Skeletal muscle satellite cell (primary cell): ENCODE data around the gene MYH3.

ENCODE experiments used
- H3K27me3 ChIP-seq: 2 replicates; pipeline ENCODE4 v1.7.0; 2013; ENCODE audit warnings: low read length; ENCODE audit not compliant: control insufficient read depth, insufficient read depth
- H3K36me3 ChIP-seq: 2 replicates; pipeline ENCODE4 v1.7.0; 2013; ENCODE audit warnings: mild to moderate bottlenecking, control low read depth, low read length; ENCODE audit not compliant: insufficient read depth
- H3K4me1 ChIP-seq: 2 replicates; pipeline ENCODE4 v1.7.0; 2013; ENCODE audit warnings: low read length; ENCODE audit not compliant: control insufficient read depth, insufficient read depth
- H3K4me2 ChIP-seq: 2 replicates; pipeline ENCODE4 v1.7.0; 2013; ENCODE audit warnings: mild to moderate bottlenecking, low read length
- H3K4me3 ChIP-seq: 2 replicates; pipeline ENCODE4 v1.7.0; 2013; ENCODE audit warnings: low read length
- H3K9ac ChIP-seq: 2 replicates; pipeline ENCODE4 v1.7.0; 2013; ENCODE audit warnings: mild to moderate bottlenecking, low read depth, low read length, moderate library complexity
- H3K9me3 ChIP-seq: replicated peaks from 2 replicates; pipeline ENCODE4 v1.7.0; 2013; ENCODE audit warnings: mild to moderate bottlenecking, control low read depth, low read length

MYH3 gene

GRCh38 chr17:10623737-10624338 lies 33.3 kb downstream of the MYH3 start:
- no peaks in the 10 kb centered on the region for H3K9me3 ChIP-seq
- no peaks in the 10 kb centered on the region for H3K36me3 ChIP-seq
- H3K4me3 ChIP-seq: no peak overlapping the region
- no peak overlapping the region for H3K4me2 ChIP-seq
- no peak overlapping the region for H3K9ac ChIP-seq
- H3K27me3 ChIP-seq: peaks cover 19% of the 10 kb centered on the region
- H3K4me1 ChIP-seq: no peaks in the 10 kb centered on the region

- Histone ChIP-seq H3K9ac (no peak overlapping the region), H3K4me2 (no peak overlapping the region), H3K4me1 (peaks cover 4% of the 10 kb centered on the region), H3K9me3 (no peaks in the 10 kb centered on the region), H3K4me3 (no peak overlapping the region), H3K27me3 (peaks cover 19% of the 10 kb centered on the region), H3K36me3 (no peaks in the 10 kb centered on the region)
These were observed 34.3 kb downstream of the MYH3 start for GRCh38 chr17:10622617-10623485.

- H3K27me3 ChIP-seq: peaks cover 19% of the 10 kb centered on the region
- no peaks in the 10 kb centered on the region for H3K36me3 ChIP-seq
- no peak overlapping the region for H3K4me2 ChIP-seq
- H3K9ac ChIP-seq: no peak overlapping the region
- no peaks in the 10 kb centered on the region for H3K9me3 ChIP-seq
- no peak overlapping the region for H3K4me3 ChIP-seq
- H3K4me1 ChIP-seq: peaks cover 4% of the 10 kb centered on the region
These were observed 35.7 kb downstream of the MYH3 start for GRCh38 chr17:10621397-10621796.

GRCh38 chr17:10620823-10621222 lies 36.3 kb downstream of the MYH3 start:
- no peak overlapping the region for H3K4me2 ChIP-seq
- peaks cover 19% of the 10 kb centered on the region for H3K27me3 ChIP-seq
- peaks cover 4% of the 10 kb centered on the region for H3K4me1 ChIP-seq
- no peaks in the 10 kb centered on the region for H3K9me3 ChIP-seq
- no peak overlapping the region for H3K9ac ChIP-seq
- no peak overlapping the region for H3K4me3 ChIP-seq
- no peaks in the 10 kb centered on the region for H3K36me3 ChIP-seq

- Histone ChIP-seq H3K4me1 (peaks cover 17% of the 10 kb centered on the region), H3K4me2 (peak overlapping the region; percentile 76), H3K9ac (no peak overlapping the region), H3K4me3 (peak overlapping the region; percentile 37), H3K36me3 (no peaks in the 10 kb centered on the region), H3K27me3 (peaks cover 7% of the 10 kb centered on the region), H3K9me3 (no peaks in the 10 kb centered on the region)
These were observed 38.9 kb downstream of the MYH3 start for GRCh38 chr17:10618202-10618635.

- Histone ChIP-seq H3K27me3 (no peaks in the 10 kb centered on the region), H3K4me1 (peaks cover 24% of the 10 kb centered on the region), H3K9ac (no peak overlapping the region), H3K4me2 (peak overlapping the region; percentile 10), H3K4me3 (no peak overlapping the region), H3K36me3 (no peaks in the 10 kb centered on the region), H3K9me3 (no peaks in the 10 kb centered on the region)
These were observed 40.0 kb downstream of the MYH3 start for GRCh38 chr17:10617120-10617505.

- no peaks in the 10 kb centered on the region for H3K9me3 ChIP-seq
- no peak overlapping the region for H3K9ac ChIP-seq
- no peak overlapping the region for H3K4me3 ChIP-seq
- H3K4me1 ChIP-seq: peaks cover 24% of the 10 kb centered on the region
- H3K36me3 ChIP-seq: no peaks in the 10 kb centered on the region
- H3K4me2 ChIP-seq: peak overlapping the region; percentile 10
- H3K27me3 ChIP-seq: no peaks in the 10 kb centered on the region
These were observed 40.5 kb downstream of the MYH3 start for GRCh38 chr17:10616502-10617119.

GRCh38 chr17:10614536-10615155 lies 42.5 kb downstream of the MYH3 start:
- Histone ChIP-seq H3K9me3 (no peaks in the 10 kb centered on the region), H3K4me1 (peaks cover 24% of the 10 kb centered on the region), H3K36me3 (no peaks in the 10 kb centered on the region), H3K4me2 (peak overlapping the region; percentile 40), H3K9ac (peak overlapping the region; percentile 32), H3K4me3 (peak overlapping the region; percentile 27), H3K27me3 (no peaks in the 10 kb centered on the region)

- H3K4me2 ChIP-seq: peak overlapping the region; percentile 40
- H3K9ac ChIP-seq: peak overlapping the region; percentile 32
- no peaks in the 10 kb centered on the region for H3K9me3 ChIP-seq
- no peaks in the 10 kb centered on the region for H3K36me3 ChIP-seq
- no peaks in the 10 kb centered on the region for H3K27me3 ChIP-seq
- H3K4me1 ChIP-seq: peaks cover 24% of the 10 kb centered on the region
- peak overlapping the region; percentile 27 for H3K4me3 ChIP-seq
These were observed 43.2 kb downstream of the MYH3 start for GRCh38 chr17:10613775-10614513.

GRCh38 chr17:10612957-10613744 lies 44.0 kb downstream of the MYH3 start:
- no peaks in the 10 kb centered on the region for H3K36me3 ChIP-seq
- no peaks in the 10 kb centered on the region for H3K9me3 ChIP-seq
- peak overlapping the region; percentile 27 for H3K4me3 ChIP-seq
- no peaks in the 10 kb centered on the region for H3K27me3 ChIP-seq
- peak overlapping the region; percentile 40 for H3K4me2 ChIP-seq
- H3K9ac ChIP-seq: peak overlapping the region; percentile 32
- H3K4me1 ChIP-seq: peaks cover 19% of the 10 kb centered on the region
